Myometrial cell (primary cell): Measurements from ENCODE around the gene PLEKHM2. TPM values are rescaled to one million over a fixed set of nuclear protein-coding genes. Genes with fewer than 3 reads are reported as not detected.

Source experiments
- total RNA-seq: library from RNA; depleted of rRNA; stranded (reverse); fragments of >200 nt; gene quantifications from 2 replicates; pipeline ENCODE4 v1.2.3, GENCODE V29; 2015

PLEKHM2 gene
- 35.2 and 46.8 TPM in 2 replicates for total RNA-seq

DNA sequence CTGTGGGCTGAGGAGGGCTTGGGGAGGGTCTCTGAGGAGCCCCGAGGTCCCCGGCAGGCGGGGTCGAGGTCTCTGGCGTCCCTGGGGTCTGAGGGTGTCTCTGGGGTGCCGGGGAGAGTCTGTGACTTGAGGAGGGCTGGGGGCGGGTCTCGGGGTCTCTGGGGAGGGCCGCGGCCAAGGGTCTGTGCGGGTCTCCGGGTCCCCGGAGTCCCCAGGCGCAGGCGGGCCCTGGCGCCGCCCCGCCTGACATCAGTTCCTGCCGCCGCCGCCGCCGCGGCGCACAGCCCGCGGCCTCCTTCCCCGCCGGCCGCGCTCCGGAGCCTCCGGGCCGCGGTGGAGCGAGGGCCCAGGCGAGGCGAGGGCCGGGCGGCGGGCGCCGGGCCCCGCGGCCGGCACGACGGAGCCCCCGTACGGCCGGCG lies at the start of gene PLEKHM2:
PLEKHM2 (plus strand) TSS at position 279 of the 420 bp plus-strand sequence. CDS start 239 bp downstream, outside the sequence.

GRCh38 chr1:15736038-15736891 lies 52.1 kb downstream of the PLEKHM2 start, which contains the start of gene SLC25A34:
Gene SLC25A34, plus strand, starts transcription at chr1:15736258. Its CDS starts 228 bp downstream, at chr1:15736486.

GRCh38 chr1:15742339-15742801 lies 58.2 kb downstream of the PLEKHM2 start, which contains the start of gene TMEM82:
Gene TMEM82, plus strand, starts transcription at chr1:15742499. Its CDS starts 61 bp downstream, at chr1:15742560.

DNA sequence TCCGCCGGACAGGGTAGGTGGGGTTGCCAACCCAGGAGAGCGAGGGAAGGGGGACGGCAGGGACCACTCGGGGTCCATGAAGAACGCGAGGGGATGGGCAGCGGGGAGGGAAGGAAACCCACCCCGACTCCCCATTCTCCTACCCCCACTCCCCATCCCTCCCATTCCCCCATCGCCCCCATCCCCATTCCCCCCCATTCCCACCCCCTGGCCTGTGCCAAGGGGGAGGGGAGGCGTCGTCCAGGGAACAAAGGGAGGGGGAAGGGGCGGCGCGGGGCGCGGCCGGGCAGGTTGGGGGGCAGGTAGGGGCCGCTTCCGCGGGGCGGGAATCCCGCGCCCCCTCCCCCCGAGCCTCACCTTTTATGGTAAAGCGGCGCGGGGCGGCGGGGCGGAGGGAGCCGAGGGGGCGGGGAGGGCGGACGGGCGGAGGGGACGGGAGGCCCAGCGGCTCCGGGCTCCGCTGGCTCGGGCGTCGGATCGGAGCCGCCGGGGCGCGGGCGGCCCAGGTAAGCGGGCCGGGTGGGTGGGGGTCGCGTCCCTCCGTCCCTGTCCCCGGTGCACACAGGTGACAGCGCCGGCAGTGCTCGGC lies 74.3 kb downstream of the PLEKHM2 start, which contains the start of gene FBLIM1:
FBLIM1 (plus strand) TSS at position 453 of the 589 bp plus-strand sequence. CDS start 6,189 bp downstream, outside the sequence.

Other genes with a start within 250 kb of the PLEKHM2 start
- not detected in 2 replicates for gene CTRC, start 245.9 kb upstream of the PLEKHM2 start, total RNA-seq
- not detected in 2 replicates for gene CELA2A, start 227.6 kb upstream of the PLEKHM2 start, total RNA-seq
- not detected in 2 replicates for gene CELA2B, start 208.2 kb upstream of the PLEKHM2 start, total RNA-seq
- 19.0 and 26.9 TPM in 2 replicates for gene CASP9, start 160.1 kb upstream of the PLEKHM2 start, total RNA-seq
- gene DNAJC16, start 157.5 kb upstream of the PLEKHM2 start, total RNA-seq, result 16.1 and 20.5 TPM in 2 replicates
- gene AGMAT, start 99.3 kb upstream of the PLEKHM2 start, total RNA-seq, result 4.3 and 9.7 TPM in 2 replicates
- 5.5 and 6.6 TPM in 2 replicates for gene DDI2, start 66.9 kb upstream of the PLEKHM2 start, total RNA-seq
- gene SLC25A34, start 51.9 kb downstream of the PLEKHM2 start, total RNA-seq, result not detected in 2 replicates
- not detected in 2 replicates for gene TMEM82, start 58.2 kb downstream of the PLEKHM2 start, total RNA-seq
- 80.5 and 94.0 TPM in 2 replicates for gene FBLIM1, start 74.5 kb downstream of the PLEKHM2 start, total RNA-seq
- 1.2 and 2.8 TPM in 2 replicates for gene UQCRHL, start 123.3 kb downstream of the PLEKHM2 start, total RNA-seq
- 2.9 and 9.2 TPM in 2 replicates for gene SPEN, start 163.4 kb downstream of the PLEKHM2 start, total RNA-seq